Measurements from ENCODE around the gene ARID2.

- TF ChIP-seq CTCF (conservative IDR thresholded peaks at IDR 0.05; ENCODE audit: low read length) (no peak), EZH2phosphoT487 (IDR thresholded peaks at IDR 0.05; ENCODE audit: borderline replicate concordance, low read depth, low read length) (no peak)
Observed at GRCh38 chr12:45687081-45688015, 42.2 kb upstream of the ARID2 start.

Data from OCI-LY7 (cell line).